GM06990 (cell line): ENCODE measurements around the gene GRPEL2.

Experiments
- DNase-seq: peaks from one replicate; pipeline ENCODE4 v3.0.0-alpha.2; 2011; ENCODE audit not compliant: insufficient read length; ENCODE audit errors: extremely low read depth
- H3K27me3 ChIP-seq: replicated peaks from 2 replicates; pipeline ENCODE4 v1.6.0; 2011; ENCODE audit warnings: low read length; ENCODE audit not compliant: control insufficient read depth, insufficient read depth
- H3K36me3 ChIP-seq: 2 replicates; pipeline ENCODE4 v1.5.1; 2011; ENCODE audit warnings: low read length; ENCODE audit not compliant: control insufficient read depth, insufficient read depth
- H3K4me3 ChIP-seq: replicated peaks from 2 replicates; pipeline ENCODE4 v1.5.1; 2011; ENCODE audit warnings: low read depth, mild to moderate bottlenecking, control low read depth, low read length
- TF ChIP-seq, protein P1 (sequence below): IDR thresholded peaks from 2 replicates; pipeline ENCODE4 v1.5.1; 2011; ENCODE audit warnings: low read length, control low read depth, mild to moderate bottlenecking, inconsistent platforms; ENCODE audit not compliant: insufficient read depth, poor library complexity, severe bottlenecking

GRPEL2 gene

DNA sequence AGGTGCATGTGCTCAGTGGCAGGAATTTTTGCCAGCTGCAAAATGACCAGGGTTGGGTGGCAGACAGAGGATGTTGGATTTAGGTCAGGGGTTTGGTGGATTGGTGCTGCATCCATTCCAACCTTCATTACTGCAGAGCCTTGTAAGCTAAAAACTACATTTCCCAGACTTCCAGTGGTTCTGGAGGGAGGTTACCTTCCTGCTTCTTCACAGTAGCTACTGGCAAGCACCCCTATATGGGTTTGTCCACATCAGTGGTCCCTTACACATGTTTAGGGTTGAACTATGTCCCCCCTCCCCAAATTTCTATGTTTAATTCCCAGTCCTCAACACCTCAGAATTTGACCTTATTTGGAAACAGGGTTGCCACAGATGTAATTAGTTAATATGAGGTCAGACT, 54.5 kb downstream of the GRPEL2 start:
- no peak for DNase-seq
- Histone ChIP-seq H3K4me3 (no peak overlapping the region), H3K27me3 (no peaks in the 10 kb centered on the region), H3K36me3 (no peaks in the 10 kb centered on the region)
- TF ChIP-seq, protein P1, sequence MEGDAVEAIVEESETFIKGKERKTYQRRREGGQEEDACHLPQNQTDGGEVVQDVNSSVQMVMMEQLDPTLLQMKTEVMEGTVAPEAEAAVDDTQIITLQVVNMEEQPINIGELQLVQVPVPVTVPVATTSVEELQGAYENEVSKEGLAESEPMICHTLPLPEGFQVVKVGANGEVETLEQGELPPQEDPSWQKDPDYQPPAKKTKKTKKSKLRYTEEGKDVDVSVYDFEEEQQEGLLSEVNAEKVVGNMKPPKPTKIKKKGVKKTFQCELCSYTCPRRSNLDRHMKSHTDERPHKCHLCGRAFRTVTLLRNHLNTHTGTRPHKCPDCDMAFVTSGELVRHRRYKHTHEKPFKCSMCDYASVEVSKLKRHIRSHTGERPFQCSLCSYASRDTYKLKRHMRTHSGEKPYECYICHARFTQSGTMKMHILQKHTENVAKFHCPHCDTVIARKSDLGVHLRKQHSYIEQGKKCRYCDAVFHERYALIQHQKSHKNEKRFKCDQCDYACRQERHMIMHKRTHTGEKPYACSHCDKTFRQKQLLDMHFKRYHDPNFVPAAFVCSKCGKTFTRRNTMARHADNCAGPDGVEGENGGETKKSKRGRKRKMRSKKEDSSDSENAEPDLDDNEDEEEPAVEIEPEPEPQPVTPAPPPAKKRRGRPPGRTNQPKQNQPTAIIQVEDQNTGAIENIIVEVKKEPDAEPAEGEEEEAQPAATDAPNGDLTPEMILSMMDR = no peak

DNA sequence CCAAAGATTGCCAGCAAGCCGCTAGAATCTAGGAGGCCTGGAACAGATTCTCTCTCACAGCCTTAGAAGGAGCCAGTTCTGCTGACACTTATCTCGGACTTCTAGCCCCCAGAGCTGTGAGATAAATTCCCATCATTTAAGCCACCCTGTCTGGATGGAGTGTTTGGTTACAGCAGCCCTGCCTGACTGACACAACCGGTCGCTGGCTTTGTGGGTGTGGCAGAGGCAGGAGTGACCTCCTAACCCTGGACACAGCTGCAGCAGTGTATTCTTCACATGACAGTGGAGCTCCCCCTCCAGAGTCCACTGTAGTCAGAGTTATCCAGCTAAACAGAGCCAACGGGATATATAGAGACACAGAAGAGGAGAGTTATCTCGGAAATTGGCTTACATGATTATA, 55.0 kb downstream of the GRPEL2 start:
- H3K27me3 ChIP-seq = no peaks in the 10 kb centered on the region; the same call in 1 of the 2 replicates
- no peak for DNase-seq
- TF ChIP-seq, protein P1 = no peak
- no peak overlapping the region for H3K4me3 ChIP-seq
- H3K36me3 ChIP-seq = no peaks in the 10 kb centered on the region

DNA sequence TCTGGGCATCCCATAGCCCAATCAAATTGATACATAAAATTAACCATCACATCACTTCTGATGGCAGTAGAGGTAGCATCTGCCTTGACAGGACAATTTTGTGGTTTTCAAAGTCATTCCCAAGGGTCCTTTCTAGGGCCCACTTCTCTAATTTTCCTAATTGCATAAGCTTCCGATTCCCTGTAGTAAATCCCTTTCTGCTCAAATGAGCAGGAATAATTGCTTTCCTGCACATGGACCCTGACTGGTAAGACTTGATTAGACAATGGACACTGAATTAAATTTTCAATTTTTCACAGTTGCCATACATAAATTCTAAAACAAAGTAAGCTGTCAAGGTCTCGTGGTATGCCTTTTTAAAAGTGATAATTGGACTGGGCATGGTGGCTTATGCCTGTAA, 55.8 kb downstream of the GRPEL2 start:
- no peaks in the 10 kb centered on the region; the same call in 1 of the 2 replicates for H3K27me3 ChIP-seq
- TF ChIP-seq, protein P1 = no peak
- no peak overlapping the region for H3K4me3 ChIP-seq
- no peak for DNase-seq
- H3K36me3 ChIP-seq = no peaks in the 10 kb centered on the region

DNA sequence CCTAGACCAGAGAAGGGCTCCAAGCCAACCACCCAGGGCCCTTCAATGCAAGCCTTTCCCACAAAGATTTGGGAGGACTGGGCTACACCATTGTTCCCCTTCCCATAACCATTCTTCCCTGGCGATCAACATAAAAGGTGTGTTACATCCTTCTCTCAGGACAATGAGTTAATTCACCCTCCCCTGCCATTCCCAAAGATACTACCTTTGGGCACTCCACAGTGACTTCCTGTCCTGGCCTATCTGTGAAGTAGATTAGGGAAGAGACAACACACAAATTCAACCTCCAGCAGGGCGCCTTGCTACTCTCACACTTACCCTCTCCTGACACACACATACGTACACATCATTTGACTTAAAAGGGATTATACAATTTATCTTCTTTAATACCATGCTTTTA, 57.0 kb downstream of the GRPEL2 start:
- Histone ChIP-seq H3K36me3 (no peaks in the 10 kb centered on the region), H3K4me3 (no peak overlapping the region), H3K27me3 (no peaks in the 10 kb centered on the region; the same call in 1 of the 2 replicates)
- TF ChIP-seq, protein P1 = no peak
- no peak for DNase-seq
